Activated CD4-positive, alpha-beta memory T cell treated with anti-CD3 and anti-CD28 coated beads, Interleukin-2, amount 10 ng/mL, durations not matched to agents 7 days and 5 days (primary cell): Measurements from ENCODE around the gene TEX9. TPM values are rescaled to one million over a fixed set of nuclear protein-coding genes. Genes with fewer than 3 reads are reported as not detected.

Experiments
- CTCF ChIA-PET: fragments of 350-600 bp; sonication (Branson Sonifier 250); formaldehyde crosslinking; loops from one replicate; lab custom pipeline; 2021; ENCODE audit warnings: antibody characterized with exemption, inconsistent platforms; lab: Charles Lee
- POLR2A ChIA-PET: fragments of 350-600 bp; sonication (Branson Sonifier 250); formaldehyde crosslinking; loops from one replicate; lab custom pipeline; 2021; ENCODE audit warnings: antibody characterized with exemption; lab: Charles Lee
- DNase-seq: peaks from one replicate; pipeline ENCODE4 v3.0.0-alpha.2; 2020
- H3K27ac Mint-ChIP-seq: one replicate; pipeline ENCODE4 v1.8.0; 2021; ENCODE audit warnings: mild to moderate bottlenecking, mixed read lengths
- H3K27me3 Mint-ChIP-seq: one replicate; pipeline ENCODE4 v1.8.0; 2021; ENCODE audit warnings: mixed read lengths
- H3K36me3 Mint-ChIP-seq: one replicate; pipeline ENCODE4 v1.8.0; 2021; ENCODE audit warnings: low read depth, mixed read lengths
- H3K4me1 Mint-ChIP-seq: one replicate; pipeline ENCODE4 v1.8.0; 2021; ENCODE audit warnings: mixed read lengths
- H3K4me3 Mint-ChIP-seq: one replicate; pipeline ENCODE4 v1.8.0; 2021; ENCODE audit warnings: mild to moderate bottlenecking, mixed read lengths
- H3K9me3 Mint-ChIP-seq: one replicate; pipeline ENCODE4 v1.8.0; 2021; ENCODE audit warnings: mixed read lengths
- total RNA-seq, 2 experiments: library from RNA; stranded (reverse); gene quantifications; one replicate each; pipeline ENCODE4 v1.2.3, GENCODE V29; 2021

Gene TEX9
- total RNA-seq, 2 experiments from 2014 or later = 0.38 to 0.78 TPM

- Mint-ChIP-seq H3K4me1 (peaks cover 23% of the 10 kb centered on the region), H3K9me3 (no peaks in the 10 kb centered on the region), H3K36me3 (no peaks in the 10 kb centered on the region), H3K27ac (no peak overlapping the region), H3K27me3 (peaks cover 17% of the 10 kb centered on the region), H3K4me3 (no peak overlapping the region)
- ChIA-PET CTCF (no interaction called here), POLR2A (no interaction called here)
- no peak for DNase-seq
These were observed 104.3 kb downstream of the TEX9 start for GRCh38 chr15:56469483-56469882.

- ChIA-PET POLR2A (no interaction called here), CTCF (no interaction called here)
- DNase-seq = no peak
- Mint-ChIP-seq H3K4me3 (no peak overlapping the region), H3K27me3 (peaks cover 4% of the 10 kb centered on the region), H3K36me3 (no peaks in the 10 kb centered on the region), H3K9me3 (no peaks in the 10 kb centered on the region), H3K27ac (no peak overlapping the region), H3K4me1 (peaks cover 10% of the 10 kb centered on the region)
These were observed 106.3 kb downstream of the TEX9 start for GRCh38 chr15:56471440-56472069.

- no peak overlapping the region for H3K4me3 Mint-ChIP-seq
- POLR2A ChIA-PET = no interaction called here
- H3K36me3 Mint-ChIP-seq = no peaks in the 10 kb centered on the region
- peaks cover 10% of the 10 kb centered on the region for H3K4me1 Mint-ChIP-seq
- CTCF ChIA-PET = no interaction called here
- no peaks in the 10 kb centered on the region for H3K9me3 Mint-ChIP-seq
- H3K27me3 Mint-ChIP-seq = peaks cover 4% of the 10 kb centered on the region
- no peak for DNase-seq
- no peak overlapping the region for H3K27ac Mint-ChIP-seq
These were observed 107.1 kb downstream of the TEX9 start for GRCh38 chr15:56472278-56472677.

- CTCF ChIA-PET = no interaction called here
- no peak overlapping the region for H3K27ac Mint-ChIP-seq
- peaks cover 9% of the 10 kb centered on the region for H3K4me1 Mint-ChIP-seq
- POLR2A ChIA-PET = no interaction called here
- no peaks in the 10 kb centered on the region for H3K36me3 Mint-ChIP-seq
- peaks cover 5% of the 10 kb centered on the region for H3K27me3 Mint-ChIP-seq
- no peak for DNase-seq
- H3K9me3 Mint-ChIP-seq = no peaks in the 10 kb centered on the region
- H3K4me3 Mint-ChIP-seq = no peak overlapping the region
These were observed 107.8 kb downstream of the TEX9 start for GRCh38 chr15:56473017-56473416.

GRCh38 chr15:56475351-56475750, 110.1 kb downstream of the TEX9 start:
- no peak overlapping the region for H3K27ac Mint-ChIP-seq
- DNase-seq = no peak
- ChIA-PET CTCF (interaction anchor here (0.8 kb wide), 1 partner anchor 16 kb away, joined by 3 read pairs; no protein-coding TSS in a partner anchor), POLR2A (no interaction called here)
- H3K9me3 Mint-ChIP-seq = no peaks in the 10 kb centered on the region
- peaks cover 10% of the 10 kb centered on the region for H3K27me3 Mint-ChIP-seq
- no peak overlapping the region for H3K4me3 Mint-ChIP-seq
- H3K36me3 Mint-ChIP-seq = no peaks in the 10 kb centered on the region
- H3K4me1 Mint-ChIP-seq = no peaks in the 10 kb centered on the region

Other genes starting within 250 kb of the TEX9 start
- 10 to 100 TPM; 38.4 to 41.0 TPM for gene RFX7, start 121.5 kb upstream of the TEX9 start, total RNA-seq
- gene MNS1, start 99.7 kb downstream of the TEX9 start, total RNA-seq = not detected